Suprapubic skin (tissue), 4 donors: Measurements from ENCODE around the gene CHST10. TPM values are rescaled to one million over a fixed set of nuclear protein-coding genes. Genes with fewer than 3 reads are reported as not detected.

Experiments used
- DNase-seq, 2 donors: peaks; one replicate each; pipeline ENCODE4 v3.0.0-alpha.2; 2019; ENCODE audit warnings: low spot score in 2 of 2
- H3K27ac ChIP-seq: fragments of 200-600 bp; sonication (generic); one replicate; pipeline ENCODE4 v1.5.1; 2019
- H3K27me3 ChIP-seq: fragments of 200-600 bp; sonication (generic); one replicate; pipeline ENCODE4 v1.5.1; 2019
- H3K36me3 ChIP-seq: fragments of 200-600 bp; sonication (generic); one replicate; pipeline ENCODE4 v1.5.1; 2019
- H3K4me1 ChIP-seq: fragments of 200-600 bp; sonication (generic); one replicate; pipeline ENCODE4 v1.5.1; 2019
- H3K4me3 ChIP-seq: fragments of 200-600 bp; sonication (generic); one replicate; pipeline ENCODE4 v1.5.1; 2019; ENCODE audit warnings: mild to moderate bottlenecking
- H3K9me3 ChIP-seq: fragments of 200-600 bp; sonication (generic); one replicate; pipeline ENCODE4 v1.5.1; 2019
- CTCF ChIP-seq, 2 donors: fragments of 200-600 bp in 1 of 2; fragments of 450-650 bp in 1 of 2; sonication (generic) in 1 of 2; IDR thresholded peaks; one replicate each; pipeline ENCODE4 v1.5.1; 2016 to 2019; ENCODE audit warnings: antibody characterized with exemption in 2 of 2, mild to moderate bottlenecking in 1 of 2, moderate library complexity in 1 of 2
- EP300 ChIP-seq: sonication (generic); formaldehyde crosslinking; IDR thresholded peaks from one replicate; pipeline ENCODE4 v1.6.1; 2017; ENCODE audit warnings: antibody characterized with exemption
- POLR2A ChIP-seq, 2 donors: fragments of 450-650 bp; IDR thresholded peaks; one replicate each; pipeline ENCODE4 v1.6.1; 2017; ENCODE audit warnings: antibody characterized with exemption in 2 of 2, mild to moderate bottlenecking in 2 of 2, moderate library complexity in 2 of 2
- POLR2AphosphoS5 ChIP-seq, 3 donors: sonication (generic); formaldehyde crosslinking; IDR thresholded peaks; one replicate each; pipeline ENCODE4 v1.6.1; 2017; ENCODE audit warnings: antibody characterized with exemption in 3 of 3
- WGBS: methylation state at CpG from one replicate; pipeline ENCODE4 v1.1.5; 2018; 5-methylcytosine and 5-hydroxymethylcytosine counted together
- total RNA-seq, 4 donors: library from RNA; depleted of rRNA; stranded (reverse); fragments of >200 nt; gene quantifications; one replicate each; pipeline ENCODE4 v1.1.0, GENCODE V29; 2016

Gene CHST10
- total RNA-seq, 4 donors from 2014 or later, result 0.91 to 3.6 (median 2.6) TPM

DNA sequence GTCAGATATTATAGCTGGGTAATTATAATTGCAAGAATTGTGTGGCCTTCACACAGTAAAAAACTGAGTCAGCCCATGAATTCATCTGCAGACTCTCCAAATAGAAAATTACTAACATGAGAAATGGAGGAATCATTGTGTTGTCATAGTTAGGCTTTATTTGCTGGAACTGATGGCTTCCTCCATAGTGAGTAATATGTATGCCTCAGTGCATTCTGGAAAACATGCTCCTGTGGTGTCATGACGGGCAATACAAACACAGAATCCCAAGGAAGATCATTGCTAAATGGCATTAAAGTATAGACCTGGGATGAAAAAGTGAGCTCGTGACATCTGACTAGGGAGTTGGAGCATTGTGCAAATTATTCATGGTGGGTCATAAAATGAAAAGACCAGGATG is 29.2 kb upstream of the CHST10 start:
- no peaks in the 10 kb centered on the region for H3K4me1 ChIP-seq
- no peaks in the 10 kb centered on the region for H3K9me3 ChIP-seq
- no peaks in the 10 kb centered on the region for H3K36me3 ChIP-seq
- no peak for TF ChIP-seq EP300
- TF ChIP-seq CTCF (IDR thresholded peaks at IDR 0.05), result no peak
- TF ChIP-seq POLR2AphosphoS5 (IDR thresholded peaks at IDR 0.05), result no peak
- no peak for TF ChIP-seq POLR2A (IDR thresholded peaks at IDR 0.05)
- no peaks in the 10 kb centered on the region for H3K27me3 ChIP-seq
- no peak overlapping the region for H3K4me3 ChIP-seq
- no peak for DNase-seq
- no peak overlapping the region for H3K27ac ChIP-seq
- WGBS, result 79% methylated on average over 2 of the region's 2 CpGs

DNA sequence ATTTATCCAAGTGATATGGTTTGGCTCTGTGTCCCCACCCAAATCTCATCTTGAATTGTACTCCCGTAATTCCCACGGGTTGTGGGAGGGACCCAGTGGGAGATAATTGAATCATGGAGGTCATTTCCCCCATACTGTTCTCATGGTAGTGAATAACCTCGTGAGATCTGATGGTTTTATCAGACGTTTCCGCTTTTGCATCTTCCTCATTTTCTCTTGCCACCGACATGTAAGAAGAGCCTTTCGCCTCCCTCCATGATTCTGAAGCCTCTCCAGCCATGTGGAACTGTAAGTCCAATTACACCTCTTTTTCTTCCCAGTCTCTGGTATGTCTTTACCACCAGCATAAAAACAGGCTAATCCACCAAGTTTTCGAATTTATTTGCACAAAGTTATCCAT is 20.3 kb upstream of the CHST10 start:
- 71% methylated on average over 8 of the region's 8 CpGs for WGBS
- no peak overlapping the region for H3K27ac ChIP-seq

GRCh38 chr2:100429726-100430125 is 12.3 kb upstream of the CHST10 start:
- H3K4me3 ChIP-seq, result no peak overlapping the region
- no peak for DNase-seq
- no peaks in the 10 kb centered on the region for H3K27me3 ChIP-seq
- WGBS, result 61% methylated on average over 1 of the region's 1 CpG
- H3K27ac ChIP-seq, result no peak overlapping the region
- H3K4me1 ChIP-seq, result no peaks in the 10 kb centered on the region
- no peak for TF ChIP-seq CTCF (IDR thresholded peaks at IDR 0.05)
- TF ChIP-seq POLR2AphosphoS5 (IDR thresholded peaks at IDR 0.05), result no peak
- TF ChIP-seq EP300, result no peak
- TF ChIP-seq POLR2A (IDR thresholded peaks at IDR 0.05), result no peak
- no peaks in the 10 kb centered on the region for H3K9me3 ChIP-seq
- H3K36me3 ChIP-seq, result no peaks in the 10 kb centered on the region

More for the DNA sequence above, 20.3 kb upstream of the CHST10 start:
- Histone ChIP-seq H3K9me3 (no peaks in the 10 kb centered on the region), H3K27me3 (peaks cover 14% of the 10 kb centered on the region), H3K4me1 (no peaks in the 10 kb centered on the region), H3K4me3 (no peak overlapping the region), H3K36me3 (no peaks in the 10 kb centered on the region)
- no peak for DNase-seq
- TF ChIP-seq CTCF (IDR thresholded peaks at IDR 0.05), result no peak

DNA sequence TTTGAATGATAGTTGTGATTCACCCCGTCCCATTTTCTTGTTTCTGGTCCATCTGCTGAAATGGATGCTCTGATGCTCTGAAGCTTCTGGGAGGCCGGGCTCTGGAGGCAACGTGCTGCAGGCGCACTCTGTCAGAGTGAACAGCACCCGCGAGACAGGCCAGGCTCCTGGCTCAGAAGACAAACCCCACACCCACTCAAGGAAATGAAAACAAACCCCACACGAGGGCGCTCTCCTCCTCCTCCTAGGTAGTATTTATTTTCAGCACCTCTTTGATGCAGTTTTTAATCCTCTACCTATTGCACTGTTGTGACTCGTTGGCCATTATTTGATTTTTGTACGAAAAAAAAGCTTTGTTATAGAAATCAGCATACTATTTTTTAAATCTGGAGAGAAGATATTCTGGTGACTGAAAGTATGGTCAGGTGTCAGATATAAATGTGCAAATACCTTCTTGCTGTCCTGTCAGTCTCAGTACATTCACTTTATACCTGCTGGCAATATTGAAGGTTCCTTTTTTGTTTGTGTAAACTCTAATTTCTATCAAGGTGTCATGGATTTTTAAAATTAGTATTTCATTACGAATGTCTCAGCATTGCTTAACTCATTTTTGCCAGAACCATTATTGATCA is 10.3 kb upstream of the CHST10 start:
- H3K4me3 ChIP-seq, result no peak overlapping the region
- H3K27ac ChIP-seq, result no peak overlapping the region
- no peak for DNase-seq
- WGBS, result 47% methylated on average over 11 of the region's 11 CpGs
- no peaks in the 10 kb centered on the region for H3K27me3 ChIP-seq
- TF ChIP-seq POLR2A (IDR thresholded peaks at IDR 0.05) (no peak), POLR2AphosphoS5 (IDR thresholded peaks at IDR 0.05) (no peak), CTCF (IDR thresholded peaks at IDR 0.05) (peak in 1 of 2 donors; percentile 36), EP300 (no peak)
- H3K9me3 ChIP-seq, result no peaks in the 10 kb centered on the region
- no peaks in the 10 kb centered on the region for H3K36me3 ChIP-seq
- no peaks in the 10 kb centered on the region for H3K4me1 ChIP-seq

- Histone ChIP-seq H3K27me3 (no peaks in the 10 kb centered on the region), H3K9me3 (no peaks in the 10 kb centered on the region), H3K36me3 (no peaks in the 10 kb centered on the region), H3K27ac (no peak overlapping the region), H3K4me1 (no peaks in the 10 kb centered on the region), H3K4me3 (no peak overlapping the region)
- WGBS, result 91% methylated on average over 12 of the region's 12 CpGs
- DNase-seq, result no peak
- TF ChIP-seq POLR2AphosphoS5 (IDR thresholded peaks at IDR 0.05) (no peak), CTCF (IDR thresholded peaks at IDR 0.05) (no peak), POLR2A (IDR thresholded peaks at IDR 0.05) (no peak), EP300 (no peak)
These were observed 9.6 kb upstream of the CHST10 start for GRCh38 chr2:100427111-100427510.
